GM12873 (cell line): Measurements from ENCODE around the gene CMSS1.

Source experiments
- CTCF ChIP-seq: IDR thresholded peaks from 2 replicates; pipeline ENCODE4 v1.5.1; 2012; ENCODE audit warnings: low read depth, mild to moderate bottlenecking, moderate library complexity, low read length, control low read depth; ENCODE audit not compliant: insufficient read depth; ENCODE audit errors: missing control alignments

Gene CMSS1

GRCh38 chr3:100216713-100217112, 399.1 kb downstream of the CMSS1 start:
- no peak for TF ChIP-seq CTCF

GRCh38 chr3:100221159-100221558, 403.5 kb downstream of the CMSS1 start:
- no peak for TF ChIP-seq CTCF

- no peak for TF ChIP-seq CTCF
Observed at GRCh38 chr3:100225193-100225592, 407.5 kb downstream of the CMSS1 start.

GRCh38 chr3:100225883-100226282, 408.2 kb downstream of the CMSS1 start:
- TF ChIP-seq CTCF: no peak

GRCh38 chr3:100226712-100227429, 409.2 kb downstream of the CMSS1 start:
- no peak for TF ChIP-seq CTCF

GRCh38 chr3:100227511-100227921, 409.9 kb downstream of the CMSS1 start:
- no peak for TF ChIP-seq CTCF

- TF ChIP-seq CTCF: no peak
Observed at GRCh38 chr3:100228247-100228646, 410.6 kb downstream of the CMSS1 start.

- no peak for TF ChIP-seq CTCF
Observed at GRCh38 chr3:100230710-100231109, 413.0 kb downstream of the CMSS1 start.
